ENCODE data around the gene HBA2. TPM values are rescaled to one million over a fixed set of nuclear protein-coding genes. Genes with fewer than 3 reads are reported as not detected.
"Not testable (repeated sequence)": the region's sequence is repeated elsewhere in the genome, so short reads cannot be mapped to it uniquely, and the experiment has no call there.

HBA2 gene
- total RNA-seq, 1 donor from 2014 or later, result not detected

DNA sequence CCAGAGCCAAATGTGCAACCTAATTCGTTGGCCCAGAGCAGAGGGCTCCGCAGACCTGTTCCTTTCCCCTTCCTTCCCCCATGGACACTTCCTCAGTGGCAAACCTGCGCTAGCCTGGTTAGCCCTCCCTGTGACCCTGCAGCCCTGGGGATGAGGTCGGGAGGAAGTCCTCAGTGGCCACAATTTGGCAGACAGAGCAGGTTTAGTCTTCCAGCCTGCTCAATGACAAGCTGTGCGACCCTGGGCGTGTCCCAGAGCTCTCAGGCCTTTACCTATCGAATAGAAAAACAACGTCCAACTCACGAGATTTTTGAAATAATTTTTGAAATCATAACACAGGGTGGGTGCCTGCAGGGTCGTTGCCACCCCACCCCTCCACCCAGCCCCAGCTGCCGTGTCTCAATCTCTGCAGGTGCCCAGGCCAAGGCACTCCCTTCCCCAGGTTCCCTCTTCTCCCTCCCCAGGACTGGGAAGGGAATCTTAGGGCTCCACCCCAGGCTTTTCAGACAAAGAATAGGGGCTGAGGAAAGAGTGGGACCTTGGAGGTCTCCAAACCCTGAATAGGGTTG is 5.5 kb upstream of the HBA2 start:
- Mint-ChIP-seq H3K27ac (no peak overlapping the region), H3K27me3 (ENCODE audit: insufficient read depth, low read depth) (peaks cover 65% of the 10 kb centered on the region), H3K4me1 (peaks cover 3% of the 10 kb centered on the region), H3K36me3 (peaks cover 3% of the 10 kb centered on the region), H3K4me3 (no peak overlapping the region), H3K9me3 (peaks cover 5% of the 10 kb centered on the region)
- TF ChIP-seq EZH2 (IDR thresholded peaks at IDR 0.05), result no peak
- TF ChIP-seq EZH2phosphoT487 (IDR thresholded peaks at IDR 0.05), result no peak
- TF ChIP-seq, protein P1, sequence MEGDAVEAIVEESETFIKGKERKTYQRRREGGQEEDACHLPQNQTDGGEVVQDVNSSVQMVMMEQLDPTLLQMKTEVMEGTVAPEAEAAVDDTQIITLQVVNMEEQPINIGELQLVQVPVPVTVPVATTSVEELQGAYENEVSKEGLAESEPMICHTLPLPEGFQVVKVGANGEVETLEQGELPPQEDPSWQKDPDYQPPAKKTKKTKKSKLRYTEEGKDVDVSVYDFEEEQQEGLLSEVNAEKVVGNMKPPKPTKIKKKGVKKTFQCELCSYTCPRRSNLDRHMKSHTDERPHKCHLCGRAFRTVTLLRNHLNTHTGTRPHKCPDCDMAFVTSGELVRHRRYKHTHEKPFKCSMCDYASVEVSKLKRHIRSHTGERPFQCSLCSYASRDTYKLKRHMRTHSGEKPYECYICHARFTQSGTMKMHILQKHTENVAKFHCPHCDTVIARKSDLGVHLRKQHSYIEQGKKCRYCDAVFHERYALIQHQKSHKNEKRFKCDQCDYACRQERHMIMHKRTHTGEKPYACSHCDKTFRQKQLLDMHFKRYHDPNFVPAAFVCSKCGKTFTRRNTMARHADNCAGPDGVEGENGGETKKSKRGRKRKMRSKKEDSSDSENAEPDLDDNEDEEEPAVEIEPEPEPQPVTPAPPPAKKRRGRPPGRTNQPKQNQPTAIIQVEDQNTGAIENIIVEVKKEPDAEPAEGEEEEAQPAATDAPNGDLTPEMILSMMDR (IDR thresholded peaks at IDR 0.05), result no peak
- Histone ChIP-seq H2AFZ (replicated peaks) (no peak overlapping the region), H3K27ac (no peak overlapping the region), H3K79me2 (ENCODE audit: low read depth) (no peaks in the 10 kb centered on the region), H3K4me3 (no peak overlapping the region), H3K36me3 (no peaks in the 10 kb centered on the region), H3K9ac (no peak overlapping the region), H4K20me1 (ENCODE audit: low read depth) (peaks cover 60% of the 10 kb centered on the region), H3K4me2 (no peak overlapping the region), H3F3A (ENCODE audit: low read depth) (peaks cover 10% of the 10 kb centered on the region), H3K4me1 (peaks cover 11% of the 10 kb centered on the region), H3K9me3 (ENCODE audit: low read depth) (no peaks in the 10 kb centered on the region), H3K27me3 (peaks cover 84% of the 10 kb centered on the region)
- no peak for DNase-seq (ENCODE audit: low spot score)

DNA sequence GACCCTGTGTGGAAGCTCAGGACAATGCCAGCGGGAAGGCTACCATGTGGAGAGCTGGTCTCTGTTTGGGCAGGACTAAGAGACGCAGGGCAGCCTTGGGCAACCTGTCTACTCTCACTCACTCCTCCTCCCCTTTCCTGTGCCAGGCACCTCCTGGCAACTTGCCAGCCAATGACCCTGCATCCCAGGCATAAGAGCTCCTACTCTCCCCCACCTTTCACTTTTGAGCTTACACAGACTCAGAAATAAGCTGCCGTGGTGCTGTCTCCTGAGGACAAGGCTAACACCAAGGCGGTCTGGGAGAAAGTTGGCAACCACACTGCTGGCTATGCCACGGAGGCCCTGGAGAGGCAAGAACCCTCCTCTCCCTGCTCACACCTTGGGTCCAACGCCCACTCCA is 4.3 kb upstream of the HBA2 start:
- Histone ChIP-seq H3K4me3 (no peak overlapping the region), H3K9me3 (ENCODE audit: low read depth) (no peaks in the 10 kb centered on the region), H4K20me1 (ENCODE audit: low read depth) (peaks cover 63% of the 10 kb centered on the region), H3K79me2 (ENCODE audit: low read depth) (no peaks in the 10 kb centered on the region), H3K4me2 (no peak overlapping the region), H2AFZ (replicated peaks) (no peak overlapping the region), H3K4me1 (peaks cover 11% of the 10 kb centered on the region), H3K9ac (no peak overlapping the region), H3F3A (ENCODE audit: low read depth) (peaks cover 10% of the 10 kb centered on the region), H3K27me3 (peaks cover 79% of the 10 kb centered on the region), H3K36me3 (no peaks in the 10 kb centered on the region), H3K27ac (no peak overlapping the region)
- Mint-ChIP-seq H3K4me1 (peaks cover 3% of the 10 kb centered on the region), H3K4me3 (no peak overlapping the region), H3K9me3 (peaks cover 5% of the 10 kb centered on the region), H3K27me3 (ENCODE audit: insufficient read depth, low read depth) (peaks cover 62% of the 10 kb centered on the region), H3K36me3 (peaks cover 3% of the 10 kb centered on the region), H3K27ac (no peak overlapping the region)
- no peak for DNase-seq (ENCODE audit: low spot score)
- TF ChIP-seq, protein P1 (IDR thresholded peaks at IDR 0.05), result no peak
- TF ChIP-seq EZH2 (IDR thresholded peaks at IDR 0.05), result no peak
- TF ChIP-seq EZH2phosphoT487 (IDR thresholded peaks at IDR 0.05), result no peak

DNA sequence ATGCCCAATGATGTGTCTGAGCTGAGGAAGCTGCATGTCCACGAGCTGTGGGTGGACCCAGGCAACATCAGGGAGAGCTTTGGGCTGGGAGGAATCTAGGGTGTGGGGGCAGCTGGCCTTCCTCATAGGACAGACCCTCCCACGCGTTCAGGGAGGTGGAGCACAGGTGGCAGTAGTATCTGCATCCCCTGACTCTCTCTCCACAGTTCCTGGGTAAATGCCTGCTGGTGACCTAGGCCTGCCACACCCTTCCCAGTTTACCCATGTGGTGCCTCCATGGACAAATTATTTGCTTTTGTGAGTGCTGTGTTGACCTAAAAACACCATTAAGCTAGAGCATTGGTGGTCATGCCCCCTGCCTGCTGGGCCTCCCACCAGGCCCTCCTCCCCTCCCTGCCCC is 3.7 kb upstream of the HBA2 start:
- Histone ChIP-seq H3F3A (ENCODE audit: low read depth) (peaks cover 10% of the 10 kb centered on the region), H3K9me3 (ENCODE audit: low read depth) (no peaks in the 10 kb centered on the region), H3K9ac (no peak overlapping the region), H4K20me1 (ENCODE audit: low read depth) (peaks cover 67% of the 10 kb centered on the region), H2AFZ (replicated peaks) (no peak overlapping the region), H3K27ac (no peak overlapping the region), H3K4me2 (no peak overlapping the region), H3K27me3 (peaks cover 85% of the 10 kb centered on the region), H3K36me3 (no peaks in the 10 kb centered on the region), H3K79me2 (ENCODE audit: low read depth) (no peaks in the 10 kb centered on the region), H3K4me1 (peaks cover 11% of the 10 kb centered on the region), H3K4me3 (no peak overlapping the region)
- peak; percentile 41 for TF ChIP-seq EZH2phosphoT487 (IDR thresholded peaks at IDR 0.05)
- TF ChIP-seq, protein P1 (IDR thresholded peaks at IDR 0.05), result no peak
- no peak for TF ChIP-seq EZH2 (IDR thresholded peaks at IDR 0.05)
- Mint-ChIP-seq H3K9me3 (peaks cover 5% of the 10 kb centered on the region), H3K36me3 (peaks cover 3% of the 10 kb centered on the region), H3K27ac (no peak overlapping the region), H3K27me3 (ENCODE audit: insufficient read depth, low read depth) (peaks cover 64% of the 10 kb centered on the region), H3K4me1 (peaks cover 3% of the 10 kb centered on the region), H3K4me3 (no peak overlapping the region)
- no peak for DNase-seq (ENCODE audit: low spot score)

DNA sequence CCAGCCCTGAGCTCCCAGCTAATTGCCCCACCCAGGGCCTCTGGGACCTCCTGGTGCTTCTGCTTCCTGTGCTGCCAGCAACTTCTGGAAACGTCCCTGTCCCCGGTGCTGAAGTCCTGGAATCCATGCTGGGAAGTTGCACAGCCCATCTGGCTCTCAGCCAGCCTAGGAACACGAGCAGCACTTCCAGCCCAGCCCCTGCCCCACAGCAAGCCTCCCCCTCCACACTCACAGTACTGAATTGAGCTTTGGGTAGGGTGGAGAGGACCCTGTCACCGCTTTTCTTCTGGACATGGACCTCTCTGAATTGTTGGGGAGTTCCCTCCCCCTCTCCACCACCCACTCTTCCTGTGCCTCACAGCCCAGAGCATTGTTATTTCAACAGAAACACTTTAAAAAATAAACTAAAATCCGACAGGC is 2.6 kb upstream of the HBA2 start:
- not testable (repeated sequence) for H3K9ac ChIP-seq; H3K9me3 ChIP-seq (ENCODE audit: low read depth); H3K36me3 Mint-ChIP-seq; H3K79me2 ChIP-seq (ENCODE audit: low read depth); H3K4me1 Mint-ChIP-seq; H3F3A ChIP-seq (ENCODE audit: low read depth); H3K9me3 Mint-ChIP-seq; H2AFZ ChIP-seq (replicated peaks); H3K4me3 Mint-ChIP-seq; H3K36me3 ChIP-seq; H3K27ac ChIP-seq; H3K4me3 ChIP-seq; H3K4me2 ChIP-seq
- peaks cover 11% of the 10 kb centered on the region for H3K4me1 ChIP-seq
- peaks cover 92% of the 10 kb centered on the region for H3K27me3 ChIP-seq
- Mint-ChIP-seq H3K27me3 (ENCODE audit: insufficient read depth, low read depth) (peaks cover 71% of the 10 kb centered on the region), H3K27ac (peak overlapping the region; percentile 37)
- peaks cover 73% of the 10 kb centered on the region for H4K20me1 ChIP-seq (ENCODE audit: low read depth)
- DNase-seq (ENCODE audit: low spot score), result peak; percentile 52

Measured in neural progenitor cell (in vitro differentiated cells).